Left colon (tissue), 2 donors: Measurements from ENCODE around the gene PCSK2. TPM values are rescaled to one million over a fixed set of nuclear protein-coding genes. Genes with fewer than 3 reads are reported as not detected.

Experiments used
- ATAC-seq: fragments of 200-7000 bp; cut with Tn5 transposase; one replicate; pipeline ENCODE4 v1.9.1; 2020; ENCODE audit warnings: mild to moderate bottlenecking, moderate library complexity
- DNase-seq, 2 donors: peaks; one replicate each; pipeline ENCODE4 v3.0.0-alpha.2; 2020
- intact Hi-C, 2 donors: fragments of 100-400 bp; cut with DNase I in 1 of 2; cut with micrococcal nuclease in 1 of 2; formaldehyde crosslinking; loops; one replicate each; pipeline versions ENCODE4 v1.11.2 to v1.14.0; 2022; cut with DNase I, micrococcal nuclease
- total RNA-seq, 2 donors: library from RNA; stranded (reverse); fragmentation: NEBNext Ultra II Directional; extraction: Animal tissue kit (Norgen Biotek cat#: 25700); gene quantifications; one replicate each; pipeline ENCODE4 v1.2.1, GENCODE V29; 2021
- donor health status: DM: no; HTN: no; CAD: no.
- donor health status: DM: yes; HTN: yes; CAD: no.

The PCSK2 gene
- total RNA-seq, 2 donors from 2014 or later = 1.3 to 1.8 TPM

GRCh38 chr20:17430125-17430950, 203.5 kb downstream of the PCSK2 start:
- ATAC-seq (no peak), DNase-seq (no peak)
- intact Hi-C loops = loop anchor here in 1 of 2 donors (5.0 kb wide), 1 partner anchor 628 kb away; no protein-coding TSS in a partner anchor

GRCh38 chr20:17431621-17432364, 205.0 kb downstream of the PCSK2 start:
- DNase-seq = peak in 1 of 2 donors; percentile 40
- no peak for ATAC-seq

GRCh38 chr20:17436664-17437063, 209.8 kb downstream of the PCSK2 start:
- intact Hi-C loops = no loop called here
- no peak for DNase-seq
- ATAC-seq = no peak

More at GRCh38 chr20:17431621-17432364, 205.0 kb downstream of the PCSK2 start:
- intact Hi-C loops = loop anchor here in 1 of 2 donors (5.0 kb wide), 1 partner anchor 629 kb away; no protein-coding TSS in a partner anchor

DNA sequence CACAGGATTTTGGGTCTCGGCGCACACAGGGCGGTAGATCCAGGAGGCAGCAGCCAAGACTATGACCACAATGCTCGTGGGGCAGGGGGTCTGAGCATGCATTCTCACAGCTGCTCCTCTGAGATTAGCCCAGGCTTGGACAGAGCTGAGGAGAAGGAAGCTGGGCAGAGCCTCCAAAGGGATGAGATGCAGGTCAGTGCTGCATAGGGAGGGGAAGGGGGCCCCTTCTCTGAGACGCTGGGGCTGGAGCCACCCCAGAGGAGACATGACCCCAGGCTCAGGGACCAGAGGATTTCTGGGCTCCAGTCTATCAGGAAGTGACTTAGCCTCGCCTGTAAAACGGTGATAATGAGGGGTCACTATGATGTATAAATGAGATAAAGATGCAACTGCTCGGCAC, 210.4 kb downstream of the PCSK2 start:
- DNase-seq = no peak
- ATAC-seq = no peak
- intact Hi-C loops = no loop called here

DNA sequence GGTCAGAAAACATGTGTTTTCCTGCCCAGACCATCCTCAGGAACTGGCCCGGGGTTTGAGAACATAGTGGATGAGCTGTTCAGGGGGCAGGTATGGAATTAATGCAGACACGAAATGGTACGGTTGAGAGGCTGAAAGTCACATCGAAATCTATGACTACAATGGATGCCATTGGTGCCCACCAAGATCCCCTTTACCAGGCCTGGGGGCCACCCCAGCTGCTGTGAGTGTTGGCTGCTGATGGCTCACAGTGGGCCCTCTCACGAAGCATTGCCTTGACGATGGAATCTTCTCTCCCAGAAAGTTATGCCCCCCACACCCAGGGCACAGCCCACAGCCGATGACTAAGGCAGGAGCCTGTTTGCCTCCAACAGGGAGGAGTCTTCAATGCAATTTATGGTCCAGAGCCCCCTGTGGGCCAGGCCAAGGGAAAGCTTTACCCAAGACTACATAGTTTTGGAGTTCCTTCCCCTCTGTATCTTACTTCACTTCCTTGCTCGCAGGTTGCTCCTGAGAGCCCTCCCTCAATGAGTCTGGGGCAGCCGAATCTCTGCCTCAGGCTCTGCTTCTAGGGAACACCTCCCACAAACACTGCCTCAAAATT, 211.7 kb downstream of the PCSK2 start:
- intact Hi-C loops = no loop called here
- DNase-seq = no peak
- no peak for ATAC-seq

- ATAC-seq (no peak), DNase-seq (no peak)
- intact Hi-C loops = no loop called here
Measured at GRCh38 chr20:17439616-17440296, 212.9 kb downstream of the PCSK2 start.

DNA sequence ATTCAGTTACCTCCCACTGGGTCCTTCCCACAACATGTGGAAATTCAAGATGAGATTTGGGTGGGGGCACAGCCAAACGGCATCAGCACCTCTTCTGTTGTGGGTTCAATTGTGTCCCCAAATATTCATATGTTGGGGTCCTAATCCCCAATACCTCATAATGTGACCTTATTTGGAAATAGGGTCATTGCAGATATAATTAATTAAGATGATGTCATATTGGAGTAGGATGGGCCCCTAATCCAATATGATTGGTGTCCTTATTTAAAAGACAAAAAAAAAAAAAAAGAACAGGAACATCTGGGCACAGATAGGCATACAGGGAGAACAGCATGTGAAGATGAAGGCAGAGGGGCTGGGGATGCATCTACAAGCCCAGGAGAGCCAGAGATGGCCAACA, 214.9 kb downstream of the PCSK2 start:
- intact Hi-C loops = no loop called here
- ATAC-seq (no peak), DNase-seq (no peak)

- ATAC-seq = no peak
- intact Hi-C loops = no loop called here
- no peak for DNase-seq
Measured at GRCh38 chr20:17442588-17442987, 215.7 kb downstream of the PCSK2 start.

DNA sequence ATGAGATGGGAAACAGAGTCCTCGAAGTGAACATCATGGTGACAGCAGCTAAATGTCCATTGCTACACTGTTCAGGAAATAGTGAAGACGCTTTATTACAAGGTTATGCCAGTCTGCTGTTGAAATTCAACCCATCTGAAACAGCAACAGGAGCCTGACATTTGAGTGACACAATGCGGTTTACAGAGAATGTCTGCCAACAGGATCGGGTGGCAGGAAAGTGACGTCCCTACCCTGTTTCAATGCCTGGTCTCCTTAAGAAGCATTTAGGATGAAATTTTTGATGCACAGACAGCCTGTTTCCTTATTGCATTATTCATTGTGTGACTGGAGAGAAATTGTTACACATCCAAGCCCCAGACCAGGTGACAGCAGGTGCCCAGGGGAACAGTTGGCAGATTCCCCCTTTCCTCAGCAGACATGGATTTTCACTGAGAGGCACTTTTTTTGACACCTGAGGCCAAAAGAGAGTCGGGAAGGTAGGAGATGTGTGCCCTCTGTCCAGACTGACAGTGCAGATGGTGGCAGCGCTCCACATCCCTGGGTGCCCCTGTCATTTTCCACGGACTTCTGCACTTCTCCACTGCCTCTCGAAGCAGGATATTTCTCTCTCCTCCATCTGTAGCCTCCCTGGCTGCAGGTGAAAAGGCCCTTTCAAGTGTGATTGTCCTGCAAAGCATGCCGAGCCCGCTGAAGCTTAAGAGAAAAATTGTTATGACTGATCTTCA, 216.5 kb downstream of the PCSK2 start:
- ATAC-seq (no peak), DNase-seq (no peak)
- intact Hi-C loops = no loop called here

- ATAC-seq (no peak), DNase-seq (no peak)
- intact Hi-C loops = no loop called here
Measured at GRCh38 chr20:17444091-17444490, 217.3 kb downstream of the PCSK2 start.

DNA sequence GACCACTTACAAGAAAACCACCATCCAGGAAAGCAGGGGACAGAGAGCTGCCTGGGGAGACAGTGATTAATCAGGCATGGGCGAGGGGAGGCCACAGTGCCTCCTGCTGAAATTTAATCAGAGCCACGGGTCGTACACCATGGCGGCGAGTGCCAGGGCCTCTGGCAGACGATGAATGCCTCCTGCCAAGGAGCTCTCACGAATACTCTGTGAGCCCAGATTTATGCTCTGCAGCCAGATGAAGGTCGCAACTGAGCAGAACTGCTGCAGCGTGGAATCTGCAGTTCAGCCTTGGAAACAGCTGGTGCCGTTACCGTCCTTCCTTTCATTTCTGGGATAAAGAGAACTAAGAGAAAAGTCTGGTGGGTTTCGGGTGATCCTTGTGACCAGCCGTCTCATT, 218.7 kb downstream of the PCSK2 start:
- ATAC-seq (no peak), DNase-seq (no peak)
- intact Hi-C loops = no loop called here

DNA sequence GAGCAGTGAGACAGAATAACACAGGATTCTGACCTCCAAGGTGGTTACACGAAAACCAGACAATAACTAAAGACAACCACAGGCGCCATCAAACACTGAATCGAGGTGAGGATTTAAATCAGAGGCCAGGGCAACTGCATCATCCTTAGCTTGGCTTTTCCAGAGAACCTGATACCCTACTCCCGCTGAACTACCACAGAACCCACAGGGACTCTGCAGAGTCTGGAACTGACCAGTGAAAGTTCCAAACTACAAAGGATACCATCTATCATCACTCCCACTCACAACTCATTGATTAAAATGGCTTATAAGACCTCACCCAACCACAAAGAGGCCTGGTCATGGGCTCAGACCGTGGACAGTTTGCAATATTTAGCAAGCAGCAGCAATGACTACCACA, 219.3 kb downstream of the PCSK2 start:
- intact Hi-C loops = no loop called here

GRCh38 chr20:17448071-17448470, 221.2 kb downstream of the PCSK2 start:
- intact Hi-C loops = no loop called here
- no peak for DNase-seq
- ATAC-seq = no peak

More for the DNA sequence above, 219.3 kb downstream of the PCSK2 start:
- no peak for ATAC-seq
- no peak for DNase-seq

DNA sequence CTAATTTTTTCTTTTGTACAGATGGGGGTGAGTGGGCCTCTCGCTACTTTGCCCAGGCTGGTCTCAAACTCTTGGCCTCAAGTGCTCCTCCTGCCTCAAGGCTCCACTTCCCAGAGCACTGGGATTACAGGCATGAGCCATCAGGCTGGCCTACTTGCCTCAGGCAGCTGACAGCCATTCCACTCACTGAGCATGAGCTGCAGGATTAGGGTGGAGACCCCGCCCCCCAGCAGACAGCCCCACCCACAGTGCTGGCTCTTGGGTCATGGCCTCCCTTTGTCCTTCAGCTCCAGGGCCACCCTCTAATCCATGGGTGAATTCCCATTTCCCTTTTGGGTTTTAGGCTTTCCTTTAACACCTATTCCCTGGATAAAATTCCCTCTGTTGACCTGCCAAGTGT, 222.2 kb downstream of the PCSK2 start:
- no peak for ATAC-seq
- DNase-seq = no peak
- intact Hi-C loops = no loop called here

DNA sequence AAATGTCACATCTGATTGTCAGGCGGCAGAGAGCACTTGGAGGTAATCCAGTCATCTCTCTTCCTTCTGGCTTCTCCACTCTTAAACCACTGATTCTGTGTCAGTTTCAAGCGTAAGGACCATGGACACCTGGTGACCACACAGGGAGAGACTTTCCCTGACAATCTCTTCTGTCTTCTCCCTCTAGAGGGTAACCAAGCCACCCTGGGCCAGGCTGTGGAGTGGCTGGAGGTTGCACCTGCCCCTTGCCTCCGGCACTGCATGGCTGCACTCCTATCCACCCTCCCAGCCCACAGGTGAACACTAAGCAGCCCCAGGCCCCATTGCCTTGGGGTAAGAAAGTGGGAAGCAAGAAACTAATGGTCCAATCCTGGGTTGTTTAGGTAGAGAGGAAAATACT, 225.6 kb downstream of the PCSK2 start:
- no peak for ATAC-seq
- no peak for DNase-seq
- intact Hi-C loops = no loop called here

DNA sequence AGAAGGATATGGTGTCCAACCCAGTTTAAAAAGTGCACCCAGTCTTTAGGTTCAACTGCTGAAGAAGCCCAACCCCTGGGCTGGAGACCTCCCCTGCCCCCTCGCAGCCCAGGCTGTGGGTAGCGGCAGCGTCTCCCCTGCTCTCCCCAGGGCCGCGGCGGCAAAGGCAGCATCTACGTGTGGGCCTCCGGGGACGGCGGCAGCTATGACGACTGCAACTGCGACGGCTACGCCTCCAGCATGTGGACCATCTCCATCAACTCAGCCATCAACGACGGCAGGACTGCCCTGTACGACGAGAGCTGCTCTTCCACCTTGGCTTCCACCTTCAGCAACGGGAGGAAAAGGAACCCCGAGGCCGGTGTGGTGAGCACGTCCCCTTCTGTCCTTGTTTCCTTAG, 226.8 kb downstream of the PCSK2 start:
- intact Hi-C loops = no loop called here
- no peak for ATAC-seq
- no peak for DNase-seq

DNA sequence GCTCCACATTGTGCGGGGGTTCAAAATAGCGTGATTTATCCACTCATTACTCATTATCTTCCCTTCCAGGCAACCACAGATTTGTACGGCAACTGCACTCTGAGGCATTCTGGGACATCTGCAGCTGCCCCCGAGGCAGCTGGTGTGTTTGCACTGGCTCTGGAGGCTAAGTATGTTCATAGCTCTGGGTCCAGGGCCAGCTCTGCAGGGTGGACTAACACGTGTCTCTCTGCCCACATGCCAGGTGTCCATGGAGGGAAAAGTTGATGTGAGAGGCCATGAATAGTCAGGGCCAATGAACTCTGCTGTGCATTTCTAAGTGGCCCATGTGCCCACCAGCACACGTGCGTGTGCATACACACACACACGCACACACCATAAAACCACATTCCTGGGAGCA, 229.4 kb downstream of the PCSK2 start:
- ATAC-seq = no peak
- DNase-seq = no peak
- intact Hi-C loops = no loop called here

DNA sequence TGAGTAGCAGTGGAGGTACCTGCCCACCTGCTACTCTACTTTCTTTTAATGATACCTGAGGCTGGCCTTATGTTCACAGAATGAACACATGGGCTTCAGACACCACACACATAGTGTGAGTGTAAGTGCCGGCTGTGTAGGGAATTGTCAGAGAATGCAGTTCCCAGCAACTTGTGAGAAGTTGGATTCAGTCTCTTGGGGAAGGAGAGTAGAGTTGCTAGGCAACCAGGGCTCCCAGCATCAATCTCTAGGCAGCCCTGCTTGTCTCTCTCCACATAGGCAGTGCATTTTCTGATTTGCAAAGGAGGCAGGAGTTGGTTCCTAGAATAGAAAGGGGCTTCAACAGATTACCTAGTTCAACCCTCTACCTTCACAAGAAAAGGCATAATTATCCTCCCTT, 230.2 kb downstream of the PCSK2 start:
- ATAC-seq = no peak
- intact Hi-C loops = no loop called here
- no peak for DNase-seq
